ENCODE data around the gene NKAPD1.

NKAPD1 gene

GRCh38 chr11:112132737-112133136 lies 58.6 kb downstream of the NKAPD1 start:
- no peaks in the 10 kb centered on the region for H3K27me3 ChIP-seq (ENCODE audit: insufficient read depth, low read length, poor library complexity, severe bottlenecking)
- H3K4me1 ChIP-seq (ENCODE audit: insufficient read depth, low read length, poor library complexity, severe bottlenecking), result no peaks in the 10 kb centered on the region
- H3K4me3 ChIP-seq (ENCODE audit: low read length, poor library complexity, severe bottlenecking), result no peak overlapping the region
- no peak for TF ChIP-seq EZH2phosphoT487 (IDR thresholded peaks at IDR 0.05; ENCODE audit: borderline replicate concordance)
- TF ChIP-seq, protein P1, sequence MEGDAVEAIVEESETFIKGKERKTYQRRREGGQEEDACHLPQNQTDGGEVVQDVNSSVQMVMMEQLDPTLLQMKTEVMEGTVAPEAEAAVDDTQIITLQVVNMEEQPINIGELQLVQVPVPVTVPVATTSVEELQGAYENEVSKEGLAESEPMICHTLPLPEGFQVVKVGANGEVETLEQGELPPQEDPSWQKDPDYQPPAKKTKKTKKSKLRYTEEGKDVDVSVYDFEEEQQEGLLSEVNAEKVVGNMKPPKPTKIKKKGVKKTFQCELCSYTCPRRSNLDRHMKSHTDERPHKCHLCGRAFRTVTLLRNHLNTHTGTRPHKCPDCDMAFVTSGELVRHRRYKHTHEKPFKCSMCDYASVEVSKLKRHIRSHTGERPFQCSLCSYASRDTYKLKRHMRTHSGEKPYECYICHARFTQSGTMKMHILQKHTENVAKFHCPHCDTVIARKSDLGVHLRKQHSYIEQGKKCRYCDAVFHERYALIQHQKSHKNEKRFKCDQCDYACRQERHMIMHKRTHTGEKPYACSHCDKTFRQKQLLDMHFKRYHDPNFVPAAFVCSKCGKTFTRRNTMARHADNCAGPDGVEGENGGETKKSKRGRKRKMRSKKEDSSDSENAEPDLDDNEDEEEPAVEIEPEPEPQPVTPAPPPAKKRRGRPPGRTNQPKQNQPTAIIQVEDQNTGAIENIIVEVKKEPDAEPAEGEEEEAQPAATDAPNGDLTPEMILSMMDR (conservative IDR thresholded peaks at IDR 0.05; ENCODE audit: low read length), result no peak
- H3K9me3 ChIP-seq (ENCODE audit: insufficient read depth, low read depth, low read length), result no peaks in the 10 kb centered on the region
- H4K20me1 ChIP-seq (ENCODE audit: insufficient read depth, low read length, poor library complexity, severe bottlenecking), result no peaks in the 10 kb centered on the region
- no peak overlapping the region for H2AFZ ChIP-seq (ENCODE audit: low read length)
- no peak overlapping the region for H3K9ac ChIP-seq (ENCODE audit: low read depth, low read length, poor library complexity, severe bottlenecking)
- H3K9me2 ChIP-seq (replicated peaks; ENCODE audit: low read depth, low read length), result no peaks in the 10 kb centered on the region
- no peaks in the 10 kb centered on the region for H3K79me2 ChIP-seq (ENCODE audit: insufficient read depth, low read length)
- no peak overlapping the region for H3K4me2 ChIP-seq (ENCODE audit: low read depth, low read length, poor library complexity, severe bottlenecking)
- no peaks in the 10 kb centered on the region for H3K36me3 ChIP-seq (ENCODE audit: insufficient read depth, low read length)
- no peaks in the 10 kb centered on the region for H3F3A ChIP-seq (ENCODE audit: low read depth)

- TF ChIP-seq, protein P1 (conservative IDR thresholded peaks at IDR 0.05; ENCODE audit: low read length), result no peak
- TF ChIP-seq EZH2phosphoT487 (IDR thresholded peaks at IDR 0.05; ENCODE audit: borderline replicate concordance), result no peak
- Histone ChIP-seq H3K79me2 (ENCODE audit: insufficient read depth, low read length) (no peaks in the 10 kb centered on the region), H3K4me2 (ENCODE audit: low read depth, low read length, poor library complexity, severe bottlenecking) (no peak overlapping the region)
These were observed 60.4 kb downstream of the NKAPD1 start for GRCh38 chr11:112134473-112134872.

More at GRCh38 chr11:112134473-112134872, 60.4 kb downstream of the NKAPD1 start:
- no peak overlapping the region for H2AFZ ChIP-seq (ENCODE audit: low read length)
- no peaks in the 10 kb centered on the region for H3K36me3 ChIP-seq (ENCODE audit: insufficient read depth, low read length)
- no peaks in the 10 kb centered on the region for H3F3A ChIP-seq (ENCODE audit: low read depth)
- no peak overlapping the region for H3K4me3 ChIP-seq (ENCODE audit: low read length, poor library complexity, severe bottlenecking)
- no peaks in the 10 kb centered on the region for H3K9me3 ChIP-seq (ENCODE audit: insufficient read depth, low read depth, low read length)
- no peaks in the 10 kb centered on the region for H3K4me1 ChIP-seq (ENCODE audit: insufficient read depth, low read length, poor library complexity, severe bottlenecking)
- no peaks in the 10 kb centered on the region for H3K9me2 ChIP-seq (replicated peaks; ENCODE audit: low read depth, low read length)
- H3K27me3 ChIP-seq (ENCODE audit: insufficient read depth, low read length, poor library complexity, severe bottlenecking), result no peaks in the 10 kb centered on the region
- no peaks in the 10 kb centered on the region for H4K20me1 ChIP-seq (ENCODE audit: insufficient read depth, low read length, poor library complexity, severe bottlenecking)
- no peak overlapping the region for H3K9ac ChIP-seq (ENCODE audit: low read depth, low read length, poor library complexity, severe bottlenecking)
